NCI-H345 treated with DMSO at 0.1 percent for 48 hours (cell line): ENCODE measurements around the gene MAN2A2.
"Not testable (repeated sequence)": the region's sequence is repeated elsewhere in the genome, so short reads cannot be mapped to it uniquely, and the experiment has no call there.

ENCODE experiments used
- DNase-seq: peaks from one replicate; lab custom pipeline; 2025; ENCODE audit not compliant: unreplicated experiment; lab: John Stamatoyannopoulos, UW

MAN2A2 gene

DNA sequence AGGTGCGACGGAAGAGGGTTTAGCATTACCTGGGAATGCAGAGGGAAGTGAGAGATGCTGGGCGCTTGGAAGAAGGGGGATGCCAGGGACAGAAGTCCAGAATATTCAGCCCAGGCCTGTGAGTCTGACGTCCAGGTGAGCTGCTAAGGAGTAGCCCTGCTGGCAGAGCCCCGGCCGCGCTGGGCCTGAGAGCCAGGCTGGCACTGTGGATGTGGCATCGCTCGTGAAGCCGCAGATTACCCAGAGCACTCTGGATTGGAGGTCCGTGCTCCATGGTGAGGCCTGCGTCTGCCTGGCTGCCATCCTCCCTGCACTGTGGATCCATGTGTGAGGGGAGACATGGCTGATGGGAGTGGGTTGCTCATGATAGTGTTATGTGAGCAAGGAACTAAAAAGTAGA, 14.5 kb downstream of the MAN2A2 start:
- no peak for DNase-seq

DNA sequence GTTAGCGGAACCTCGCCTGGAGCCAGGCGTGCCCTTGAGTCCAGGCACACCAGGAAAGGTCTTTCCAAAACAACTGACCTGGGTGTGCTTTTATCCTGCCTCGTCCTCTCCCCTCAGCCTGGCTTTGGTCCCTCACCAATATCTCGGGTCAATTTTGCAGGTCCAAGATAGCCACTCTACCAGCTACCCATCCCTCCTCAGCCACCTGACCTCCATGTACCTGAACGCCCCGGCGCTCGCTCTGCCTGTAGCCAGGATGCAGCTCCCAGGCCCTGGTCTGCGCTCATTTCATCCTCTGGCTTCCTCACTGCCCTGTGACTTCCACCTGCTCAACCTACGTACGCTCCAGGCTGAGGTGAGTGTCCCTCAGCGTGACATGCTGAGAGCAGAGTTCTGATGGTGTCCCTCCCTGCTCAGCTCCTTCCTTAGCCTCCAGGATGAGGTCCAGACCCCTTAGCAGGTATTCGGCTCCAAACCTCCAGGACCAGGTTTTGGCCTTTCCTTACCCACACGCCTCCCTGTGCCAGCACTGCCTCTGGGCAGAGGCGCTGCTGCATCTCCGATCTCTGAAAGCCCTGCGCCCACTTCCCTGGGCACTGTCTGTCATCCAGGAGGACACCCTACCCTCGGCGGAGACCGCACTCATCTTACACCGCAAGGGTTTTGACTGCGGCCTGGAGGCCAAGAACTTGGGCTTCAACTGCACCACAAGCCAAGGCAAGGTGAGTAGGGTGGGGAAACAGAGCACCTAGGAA, 15.1 kb downstream of the MAN2A2 start:
- no peak for DNase-seq

DNA sequence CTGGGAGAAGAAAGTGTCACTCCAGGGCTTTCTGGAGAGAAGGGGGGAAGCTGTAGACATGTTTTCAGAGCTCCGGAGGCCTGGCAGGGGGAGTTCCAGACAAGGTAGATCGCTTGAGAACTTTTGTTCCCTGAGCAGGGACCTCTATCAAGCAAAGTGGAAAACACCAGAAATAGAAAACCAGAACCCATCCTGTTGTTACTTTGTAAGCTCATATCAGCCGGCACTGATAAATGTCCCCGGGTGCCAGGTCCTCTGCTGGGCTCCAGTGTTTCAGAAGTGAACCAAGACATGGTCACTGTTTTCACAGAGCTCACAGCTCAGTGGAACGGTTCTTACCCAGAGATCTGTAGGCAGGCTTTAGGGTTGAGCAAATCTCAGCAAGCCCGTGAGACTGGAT, 15.7 kb downstream of the MAN2A2 start:
- no peak for DNase-seq

DNA sequence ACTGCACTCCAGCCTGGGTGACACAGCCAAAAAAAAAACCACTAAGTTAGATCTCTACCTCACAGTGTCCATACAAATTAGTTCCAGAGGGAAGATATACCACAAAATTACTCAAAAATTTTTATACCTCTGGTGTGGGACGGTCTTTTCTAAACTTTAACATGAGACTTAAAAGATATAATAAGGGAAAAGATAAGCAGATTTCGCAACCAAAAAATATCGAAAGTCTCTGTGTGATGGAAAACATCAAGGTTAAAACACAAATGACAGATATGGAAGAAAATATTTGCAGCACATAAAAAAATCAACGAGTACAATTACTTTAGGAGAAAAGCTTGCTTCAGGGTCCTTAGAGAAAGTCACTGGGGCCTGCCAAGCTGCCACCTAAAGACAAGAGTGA, 18.8 kb downstream of the MAN2A2 start:
- no peak for DNase-seq

DNA sequence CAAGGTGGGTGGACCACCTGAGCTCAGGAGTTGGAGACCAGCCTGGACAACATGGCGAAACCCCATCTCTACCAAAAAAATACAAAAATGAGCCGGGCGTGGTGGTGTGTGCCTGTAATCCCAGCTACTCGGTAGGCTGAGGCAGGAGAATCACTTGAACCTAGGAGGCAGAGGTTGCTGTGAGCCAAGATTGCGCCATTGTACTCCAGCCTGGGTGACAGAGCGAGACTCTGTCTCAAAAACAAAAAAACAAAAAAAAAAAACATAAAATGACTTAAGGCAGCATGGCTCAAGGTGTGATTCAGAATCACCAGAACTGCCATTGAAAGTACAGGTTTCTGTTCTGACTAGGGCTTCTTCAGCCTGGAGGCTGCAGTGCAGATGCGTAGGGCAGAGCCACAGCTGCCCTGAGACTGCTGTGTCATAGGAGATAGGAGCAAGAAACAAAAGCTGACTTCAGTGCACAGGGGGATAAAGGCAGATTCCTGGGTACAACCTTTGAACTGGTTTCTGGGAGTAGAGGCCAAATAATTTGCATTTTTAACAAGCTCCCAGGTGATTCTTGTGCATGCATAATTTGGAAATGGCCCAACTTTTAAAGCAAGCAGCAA, 19.7 kb downstream of the MAN2A2 start:
- not testable (repeated sequence) for DNase-seq

DNA sequence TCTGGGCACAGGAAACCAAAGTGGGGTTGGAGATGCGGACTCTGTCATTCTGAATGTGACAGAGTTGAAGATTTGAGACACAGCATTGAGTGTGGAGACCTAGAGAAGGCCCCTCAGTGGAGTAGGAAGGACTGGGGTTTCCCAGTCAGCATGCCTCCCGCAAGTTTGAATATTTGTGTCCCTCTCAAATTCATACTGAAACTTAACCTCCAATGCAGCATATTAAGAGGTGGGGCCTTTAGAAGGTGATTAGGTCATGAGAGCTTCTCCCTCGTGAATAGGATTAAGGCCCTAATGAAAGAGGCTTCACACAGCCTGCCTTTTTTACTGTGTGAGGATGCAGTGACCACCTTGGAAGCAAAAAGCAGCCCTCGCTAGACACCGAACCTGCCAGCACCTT, 21.3 kb downstream of the MAN2A2 start:
- no peak for DNase-seq

DNA sequence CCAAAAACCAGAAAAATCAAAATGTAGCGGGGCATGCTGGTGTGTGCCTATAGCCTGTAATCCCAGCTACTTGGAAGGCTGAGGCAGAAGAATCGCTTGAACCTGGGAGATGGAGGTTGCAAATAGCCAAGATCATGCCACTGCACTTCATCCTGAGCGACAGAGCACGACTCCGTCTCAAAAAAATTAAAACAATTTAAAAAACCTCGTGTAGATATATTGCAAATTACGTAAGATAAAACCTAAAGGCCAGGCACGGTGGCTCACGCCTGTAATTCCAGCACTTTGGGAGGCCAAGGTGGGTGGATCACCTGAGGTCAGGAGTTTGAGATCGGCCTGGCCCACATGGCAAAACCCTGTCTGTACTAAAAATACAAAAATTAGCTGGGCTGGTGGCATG, 23.7 kb downstream of the MAN2A2 start:
- DNase-seq, result not testable (repeated sequence)

DNA sequence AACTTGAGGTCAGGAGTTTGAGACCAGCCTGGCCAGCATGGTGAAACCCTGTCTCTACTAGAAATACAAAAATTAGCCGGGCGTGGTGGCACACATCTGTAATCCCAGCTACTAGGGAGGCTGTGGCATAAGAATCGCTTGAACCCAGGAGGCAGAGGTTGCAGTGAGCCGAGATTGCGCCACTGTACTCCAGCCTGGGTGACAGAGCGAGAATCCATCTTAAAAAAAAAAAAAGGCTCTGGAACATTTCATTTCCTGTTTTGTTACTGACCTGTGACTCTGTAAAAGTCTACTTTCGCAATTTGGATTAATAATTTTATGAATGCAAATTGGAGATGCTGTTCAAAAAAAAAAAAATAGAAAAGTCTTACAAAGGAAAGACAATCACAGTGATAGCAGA, 25.0 kb downstream of the MAN2A2 start:
- not testable (repeated sequence) for DNase-seq

DNA sequence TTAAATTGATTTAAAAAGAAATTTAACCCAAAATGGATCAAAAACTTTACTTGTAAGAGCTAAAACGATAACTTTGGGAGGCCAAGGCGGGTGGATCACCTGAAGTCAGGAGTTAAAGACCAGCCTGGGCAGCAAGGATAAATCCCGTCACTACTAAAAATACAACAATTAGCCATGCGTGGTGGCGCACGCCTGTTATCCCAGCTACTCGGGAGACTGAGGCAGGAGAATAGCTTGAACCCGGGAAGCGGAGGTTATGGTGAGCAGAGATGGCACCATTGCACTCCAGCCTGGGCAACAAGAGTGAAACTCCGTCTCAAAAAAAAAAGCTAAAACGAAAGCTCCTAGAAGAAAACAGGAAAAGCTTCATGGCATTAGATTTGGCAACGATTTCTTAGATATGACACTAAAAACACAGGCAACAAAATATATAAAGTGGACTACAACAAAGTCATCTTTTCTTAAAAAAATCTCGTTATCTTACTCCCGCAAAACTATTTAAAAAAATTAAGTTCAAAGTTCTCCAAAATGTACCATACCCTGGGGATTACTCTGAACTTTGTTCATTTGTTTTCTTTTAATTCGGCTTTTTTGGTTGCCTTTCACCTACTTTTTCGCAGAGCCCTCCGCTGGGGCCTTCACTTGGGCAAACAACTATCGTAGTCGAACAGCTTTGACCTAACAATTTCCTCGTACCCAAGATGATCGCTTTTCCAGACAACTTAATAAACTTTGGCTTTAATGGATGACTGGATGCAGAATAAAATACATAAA, 26.3 kb downstream of the MAN2A2 start:
- DNase-seq, result no peak

DNA sequence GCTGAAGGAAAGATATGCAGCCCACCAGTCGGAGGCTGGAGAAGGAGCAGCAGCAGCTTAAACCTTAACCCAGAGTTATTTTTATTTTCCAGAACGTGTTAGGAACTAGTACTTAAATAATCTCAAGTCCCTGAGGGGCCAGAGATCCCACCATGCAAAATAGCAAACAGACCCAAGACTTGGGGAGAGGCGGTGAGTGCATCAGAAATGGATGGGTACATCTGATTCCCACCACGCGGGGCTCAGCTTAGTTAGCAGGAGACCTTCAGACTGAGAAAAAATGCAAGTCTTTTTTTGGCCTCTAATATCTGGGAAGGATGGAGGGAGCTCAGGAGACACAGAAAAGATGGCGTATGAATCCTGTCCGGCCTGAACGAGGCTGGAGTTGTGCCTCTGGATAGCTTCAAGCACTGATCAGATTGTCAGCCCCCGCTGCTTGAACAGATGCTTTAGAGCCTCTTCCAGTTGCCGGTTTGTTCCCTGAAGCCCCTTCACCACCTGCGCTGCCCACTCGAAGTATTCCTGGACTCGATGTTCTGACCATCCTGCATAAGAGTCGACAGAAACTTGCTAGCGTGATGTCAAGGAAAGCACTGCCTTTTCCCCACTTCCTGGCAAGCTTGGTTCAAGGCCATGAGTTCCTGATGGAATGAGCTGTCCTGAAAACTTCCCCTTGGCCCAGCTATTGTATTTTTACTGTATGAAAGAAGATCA, 27.9 kb downstream of the MAN2A2 start:
- DNase-seq, result no peak

DNA sequence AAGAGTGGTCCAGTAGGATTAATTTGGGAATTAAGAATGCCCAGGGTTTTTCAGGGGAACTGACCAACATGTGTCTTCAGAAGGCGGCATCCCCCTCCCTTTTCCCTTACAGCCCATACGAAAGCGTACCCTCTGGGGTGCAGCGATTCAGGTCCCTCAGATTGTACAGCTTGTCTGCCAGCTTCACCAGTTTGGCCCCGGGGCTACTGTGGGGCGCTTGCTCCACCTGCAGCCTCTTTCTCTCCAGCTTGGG, 28.4 kb downstream of the MAN2A2 start:
- DNase-seq, result no peak

DNA sequence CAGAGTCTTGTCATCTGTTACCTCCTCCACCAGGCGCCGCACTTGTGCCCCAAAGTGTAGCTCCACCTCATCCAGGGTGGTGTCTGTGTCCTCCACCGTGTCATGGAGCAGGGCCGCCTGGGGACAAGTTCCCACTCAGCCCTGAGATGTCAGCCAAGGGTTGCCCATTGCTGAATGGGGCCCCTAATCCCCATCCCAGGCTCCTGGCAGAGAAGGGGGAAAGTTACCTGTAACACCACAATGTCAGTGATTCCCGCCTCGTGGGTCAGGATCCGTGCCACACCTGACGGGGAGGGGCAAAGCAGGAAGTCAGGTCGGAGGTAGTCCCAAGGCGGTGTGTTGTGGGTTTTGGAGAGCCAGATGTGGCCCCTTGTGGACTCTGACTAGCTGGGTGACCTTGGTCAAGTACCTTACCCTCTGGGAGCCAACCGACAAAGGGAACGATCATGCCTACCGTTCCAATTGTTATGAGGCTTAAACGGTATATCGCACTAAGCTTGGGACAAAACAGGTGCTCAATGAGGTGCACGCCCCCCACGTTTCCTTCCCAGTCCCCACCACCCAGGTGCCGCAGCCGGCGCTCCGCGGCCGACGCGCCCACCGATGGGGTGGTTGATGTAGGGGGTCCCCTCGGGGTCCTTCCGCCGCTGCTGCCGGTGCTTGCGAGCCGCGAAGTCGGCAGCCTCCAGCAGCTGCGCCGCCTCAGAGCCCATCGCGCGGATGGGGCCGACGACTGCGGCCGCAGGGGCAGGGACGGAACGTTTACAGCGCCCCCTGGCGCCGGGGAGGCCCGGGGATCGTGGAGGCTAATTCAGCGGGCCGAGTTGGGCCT, 28.9 kb downstream of the MAN2A2 start, which contains the start of gene HDDC3:
Gene HDDC3, minus strand, starts transcription at position 722 of the 832 bp plus-strand sequence. Its CDS starts 9 bp downstream, at position 713.
- peak; percentile 66 for DNase-seq

DNA sequence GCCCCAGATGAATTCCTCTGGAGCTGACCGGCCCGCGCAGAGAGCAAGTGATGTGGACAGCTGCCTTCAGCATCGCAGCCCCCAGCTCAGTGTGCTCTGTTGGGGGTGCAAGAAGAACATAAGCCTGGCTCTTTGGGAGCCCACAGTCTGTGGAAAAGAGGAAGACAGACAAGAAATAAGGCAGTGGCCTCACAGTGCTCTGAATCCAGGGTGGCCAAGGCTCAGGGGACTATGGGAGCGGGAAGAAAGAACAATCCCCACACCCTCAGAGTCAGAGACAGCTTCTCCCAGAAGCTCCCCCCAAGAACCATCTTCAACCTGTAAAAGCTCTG, 29.5 kb downstream of the MAN2A2 start:
- no peak for DNase-seq

DNA sequence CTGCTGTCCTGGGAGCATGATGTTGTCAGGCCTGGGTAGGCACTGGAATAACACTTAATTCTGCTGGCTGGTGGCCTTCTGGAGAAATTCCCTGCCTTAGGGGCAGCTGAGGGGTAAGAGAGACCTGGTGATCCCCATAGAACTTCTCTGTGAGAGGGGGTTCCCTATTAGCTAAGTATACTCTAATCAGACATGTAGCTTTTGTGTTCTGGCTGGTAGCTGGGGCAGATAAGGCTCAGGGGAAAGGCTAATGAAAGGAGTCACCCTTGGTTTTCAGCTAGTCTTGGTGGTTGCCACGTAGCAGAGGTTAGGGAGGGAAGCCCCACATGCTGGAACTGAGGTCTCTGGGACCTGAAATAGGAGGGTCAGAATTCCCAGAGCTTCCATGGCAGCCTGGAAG, 30.2 kb downstream of the MAN2A2 start:
- no peak for DNase-seq

DNA sequence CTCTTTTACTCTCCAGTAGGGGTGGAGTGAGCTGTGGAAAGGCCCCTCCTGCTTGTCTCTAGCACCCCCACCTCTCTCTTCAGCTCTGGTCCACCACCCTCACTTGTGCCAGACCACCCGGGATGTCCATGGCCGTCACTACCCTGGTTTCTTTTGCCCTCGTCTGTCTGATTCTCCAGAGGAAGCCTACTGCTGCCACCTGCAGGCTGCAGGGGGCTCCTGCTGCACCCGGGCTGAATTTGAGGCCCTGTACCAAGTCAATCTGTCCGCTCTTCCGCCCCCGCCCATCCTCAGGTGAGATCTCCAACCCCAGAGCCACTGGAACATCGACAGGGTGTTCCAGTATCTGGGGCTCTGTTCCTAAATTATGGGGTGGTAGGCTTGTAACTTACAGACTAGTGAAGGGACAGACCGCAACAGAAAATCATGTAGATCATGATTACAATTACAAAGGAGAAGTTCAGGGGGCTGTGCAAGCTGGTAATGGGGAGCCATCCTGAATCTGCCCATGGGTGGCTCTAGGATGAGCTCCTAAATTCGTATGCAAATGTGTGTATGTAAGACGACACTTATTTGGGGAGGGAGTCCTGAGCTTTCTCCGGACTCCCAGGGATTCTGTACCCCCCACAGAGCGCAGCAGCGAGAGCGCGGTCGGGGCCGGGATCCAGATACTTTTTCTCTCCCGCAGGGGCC, 31.3 kb downstream of the MAN2A2 start:
- DNase-seq, result peak; percentile 57

DNA sequence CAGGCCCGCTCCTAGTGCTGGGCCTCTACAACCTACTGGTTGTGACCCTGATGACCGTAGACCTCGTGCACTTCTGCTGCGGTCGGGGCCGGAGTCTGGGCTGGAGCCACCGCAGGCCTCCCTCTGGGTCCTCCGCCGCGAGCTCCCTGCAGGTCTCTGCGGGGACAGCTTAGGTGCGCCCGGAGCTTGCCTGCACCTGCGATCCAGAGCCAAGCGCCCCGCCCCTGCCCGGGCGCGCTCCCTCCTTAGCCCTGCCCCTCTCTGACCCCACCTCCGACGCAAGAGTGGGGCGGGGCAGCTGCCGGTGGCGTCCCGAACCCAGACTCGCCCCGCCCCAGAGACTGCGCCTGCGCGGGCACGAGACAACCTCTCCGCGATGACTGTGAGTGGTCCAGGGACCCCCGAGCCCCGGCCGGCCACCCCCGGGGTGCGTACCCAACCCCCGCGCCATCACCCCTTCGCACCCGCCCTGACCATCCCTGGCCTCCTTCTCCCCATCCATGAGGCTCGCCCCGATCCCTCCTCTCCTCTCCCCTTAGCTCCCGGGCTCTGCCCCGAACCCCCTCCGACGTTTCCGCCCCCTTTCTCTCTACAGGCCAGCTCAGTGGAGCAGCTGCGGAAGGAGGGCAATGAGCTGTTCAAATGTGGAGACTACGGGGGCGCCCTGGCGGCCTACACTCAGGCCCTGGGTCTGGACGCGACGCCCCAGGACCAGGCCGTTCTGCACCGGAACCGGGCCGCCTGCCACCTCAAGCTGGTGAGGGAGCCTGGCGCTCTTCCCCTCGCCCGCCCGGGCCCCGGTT, 32.0 kb downstream of the MAN2A2 start, which contains the start of gene UNC45A:
Gene UNC45A, plus strand, starts transcription at position 337 of the 803 bp plus-strand sequence. Its CDS starts 40 bp downstream, at position 377.
- DNase-seq, result peak; percentile 59

DNA sequence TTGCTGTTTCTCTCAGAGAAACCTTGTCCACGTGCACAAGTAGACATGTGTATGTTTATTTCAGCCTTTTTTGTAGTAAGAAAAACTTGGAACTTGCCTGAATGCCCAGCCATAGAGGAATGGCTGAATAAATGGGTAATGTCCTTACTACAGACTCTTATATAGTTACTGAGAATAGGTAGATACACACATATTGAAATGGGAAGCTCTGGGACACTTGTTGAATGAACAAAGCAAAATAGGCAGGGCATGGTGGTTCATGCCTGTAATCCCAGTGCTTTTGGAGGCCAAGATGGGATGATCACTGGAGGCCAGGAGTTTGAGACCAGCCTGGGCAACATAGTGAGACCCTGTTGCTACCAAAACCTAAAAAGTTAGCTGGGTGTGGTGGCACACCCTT, 33.7 kb downstream of the MAN2A2 start:
- DNase-seq, result no peak

DNA sequence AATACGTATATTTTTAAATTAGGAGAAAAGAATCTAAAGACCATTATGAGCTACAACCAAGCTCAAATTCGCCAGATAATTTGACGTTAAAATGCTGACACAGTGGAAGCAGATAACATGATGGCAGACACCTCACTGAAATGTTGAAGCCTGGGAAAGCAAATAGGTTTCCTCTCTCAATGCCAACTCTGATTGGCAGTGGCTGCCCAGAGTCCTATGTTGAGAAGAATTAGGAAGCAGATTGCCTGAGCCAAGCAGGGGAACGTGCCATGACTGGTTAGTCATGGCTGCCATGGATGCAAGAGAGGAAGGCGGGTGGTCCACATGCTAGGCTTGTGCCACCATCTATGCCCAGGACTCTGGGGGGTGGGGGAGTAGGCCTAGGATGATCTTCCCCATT, 35.2 kb downstream of the MAN2A2 start:
- no peak for DNase-seq

DNA sequence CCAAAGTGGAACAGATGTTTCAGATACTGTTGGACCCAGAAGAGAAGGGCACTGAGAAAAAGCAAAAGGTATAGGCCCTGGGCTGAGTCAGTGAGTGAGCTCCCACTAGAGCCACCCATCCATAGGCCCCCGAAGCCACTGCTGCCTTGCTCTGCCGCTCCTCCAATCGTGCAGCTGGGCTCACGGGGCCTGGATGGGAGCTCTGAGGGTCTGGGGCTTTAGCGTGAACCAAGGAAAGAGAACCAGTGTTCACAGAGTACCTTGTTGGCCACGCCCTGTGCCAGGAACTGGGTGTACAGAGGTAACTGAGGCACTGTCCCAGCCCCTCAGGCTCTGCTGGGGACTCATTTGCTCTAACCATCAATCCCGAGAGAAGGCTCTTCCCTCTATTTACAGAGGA, 36.7 kb downstream of the MAN2A2 start:
- DNase-seq, result no peak
